Epithelial cell of esophagus (primary cell): ENCODE data around the gene LRIG2.
"Not testable (repeated sequence)": the region's sequence is repeated elsewhere in the genome, so short reads cannot be mapped to it uniquely, and the experiment has no call there.

ENCODE experiments used
- DNase-seq: peaks from one replicate; pipeline ENCODE4 v3.0.0; 2010; ENCODE audit warnings: low read depth
- H3K4me3 ChIP-seq: 2 replicates; pipeline ENCODE4 v1.5.1; 2011; ENCODE audit warnings: mild to moderate bottlenecking, low read length, control low read depth
- TF ChIP-seq, protein P1 (sequence below): IDR thresholded peaks from 2 replicates; pipeline ENCODE4 v1.5.1; 2011; ENCODE audit warnings: low read depth, mild to moderate bottlenecking, low read length, control low read depth, inconsistent platforms; ENCODE audit not compliant: insufficient read depth; ENCODE audit errors: missing control alignments

LRIG2 gene

DNA sequence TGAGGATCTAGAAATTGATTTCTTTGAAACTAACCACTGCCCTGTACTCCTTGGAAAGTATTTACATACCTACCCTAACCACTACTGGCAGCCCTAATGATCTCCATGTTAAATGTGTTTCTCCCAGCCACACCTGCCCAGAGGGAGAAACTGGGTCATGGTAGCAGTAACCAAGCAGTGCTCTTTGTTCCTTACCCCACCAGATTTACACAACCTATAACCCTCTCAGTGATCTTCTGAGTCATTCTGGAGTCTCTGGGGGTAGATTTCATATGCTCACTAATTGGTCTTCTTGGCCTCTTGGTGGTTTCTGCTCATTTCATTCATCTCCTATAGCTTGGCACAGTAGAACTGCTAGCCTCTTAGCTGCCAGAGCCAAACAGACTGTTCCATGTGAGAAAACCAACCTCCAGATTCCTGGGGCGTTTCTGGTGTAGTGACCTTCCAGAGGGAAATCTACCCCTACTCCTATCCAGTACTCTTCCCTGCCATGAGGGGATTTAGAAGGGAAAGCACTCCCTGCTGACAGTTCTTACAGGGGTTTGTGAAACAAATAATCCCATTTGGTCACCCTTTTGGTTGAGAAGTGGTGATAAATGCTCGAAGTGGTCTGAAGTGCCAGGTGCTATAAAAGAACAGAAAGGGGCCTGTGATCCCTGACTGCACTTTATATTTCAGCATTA, 36.2 kb upstream of the LRIG2 start:
- DNase-seq = peak; percentile 45
- H3K4me3 ChIP-seq = no peak overlapping the region
- TF ChIP-seq, protein P1, sequence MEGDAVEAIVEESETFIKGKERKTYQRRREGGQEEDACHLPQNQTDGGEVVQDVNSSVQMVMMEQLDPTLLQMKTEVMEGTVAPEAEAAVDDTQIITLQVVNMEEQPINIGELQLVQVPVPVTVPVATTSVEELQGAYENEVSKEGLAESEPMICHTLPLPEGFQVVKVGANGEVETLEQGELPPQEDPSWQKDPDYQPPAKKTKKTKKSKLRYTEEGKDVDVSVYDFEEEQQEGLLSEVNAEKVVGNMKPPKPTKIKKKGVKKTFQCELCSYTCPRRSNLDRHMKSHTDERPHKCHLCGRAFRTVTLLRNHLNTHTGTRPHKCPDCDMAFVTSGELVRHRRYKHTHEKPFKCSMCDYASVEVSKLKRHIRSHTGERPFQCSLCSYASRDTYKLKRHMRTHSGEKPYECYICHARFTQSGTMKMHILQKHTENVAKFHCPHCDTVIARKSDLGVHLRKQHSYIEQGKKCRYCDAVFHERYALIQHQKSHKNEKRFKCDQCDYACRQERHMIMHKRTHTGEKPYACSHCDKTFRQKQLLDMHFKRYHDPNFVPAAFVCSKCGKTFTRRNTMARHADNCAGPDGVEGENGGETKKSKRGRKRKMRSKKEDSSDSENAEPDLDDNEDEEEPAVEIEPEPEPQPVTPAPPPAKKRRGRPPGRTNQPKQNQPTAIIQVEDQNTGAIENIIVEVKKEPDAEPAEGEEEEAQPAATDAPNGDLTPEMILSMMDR = no peak

DNA sequence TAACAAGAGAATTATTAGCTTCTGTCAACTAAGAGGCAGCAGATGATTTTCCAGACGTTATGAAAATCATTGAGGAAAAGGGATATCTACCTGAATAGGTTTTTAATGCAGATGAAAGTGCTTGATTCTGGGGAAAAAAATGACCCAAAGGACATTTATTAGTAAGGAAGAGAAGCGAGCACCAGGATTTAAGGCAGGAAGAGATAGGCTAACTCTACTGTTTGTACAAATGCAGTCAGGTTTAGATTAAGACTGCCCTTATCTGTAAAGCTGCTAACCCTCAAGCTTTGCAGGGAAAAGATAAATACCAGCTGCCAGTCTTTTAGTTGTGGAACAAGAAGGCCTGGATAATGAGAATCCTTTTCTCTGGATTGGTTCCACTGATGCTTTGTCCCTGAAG, 33.0 kb upstream of the LRIG2 start:
- TF ChIP-seq, protein P1 = no peak
- no peak for DNase-seq
- no peak overlapping the region for H3K4me3 ChIP-seq

DNA sequence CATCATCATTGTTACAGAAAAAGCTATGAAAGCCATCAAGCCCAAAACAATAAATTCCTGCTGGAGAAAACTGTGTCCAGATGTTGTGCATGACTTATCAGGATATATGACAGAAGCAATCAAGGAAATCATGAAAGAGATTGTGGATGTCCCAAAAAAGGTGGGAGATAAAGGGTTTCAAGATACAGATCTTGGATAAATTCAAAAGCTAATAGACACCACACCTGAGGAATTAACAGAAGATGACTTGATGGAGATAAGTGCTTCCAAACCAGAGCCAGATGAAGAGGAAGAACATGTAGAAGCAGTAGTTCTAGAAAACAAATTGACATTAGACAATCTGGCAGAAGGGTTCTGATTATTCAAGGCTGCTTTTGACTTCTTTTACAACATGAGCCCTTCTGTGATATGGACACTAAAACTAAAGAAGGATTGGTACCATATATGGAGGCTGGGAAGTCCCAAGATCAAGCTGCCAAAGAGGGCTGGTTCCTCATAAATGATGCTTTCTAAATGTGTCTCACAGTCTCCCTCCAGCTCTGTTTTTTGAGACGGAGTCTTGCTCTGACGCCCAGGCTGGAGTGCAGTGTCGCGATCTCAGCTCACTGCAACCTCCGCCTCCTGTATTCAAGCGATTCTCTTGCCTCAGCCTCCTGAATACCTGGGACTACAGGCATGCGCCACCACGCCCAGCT, 32.1 kb upstream of the LRIG2 start:
- H3K4me3 ChIP-seq = no peak overlapping the region
- TF ChIP-seq, protein P1 = no peak
- no peak for DNase-seq

DNA sequence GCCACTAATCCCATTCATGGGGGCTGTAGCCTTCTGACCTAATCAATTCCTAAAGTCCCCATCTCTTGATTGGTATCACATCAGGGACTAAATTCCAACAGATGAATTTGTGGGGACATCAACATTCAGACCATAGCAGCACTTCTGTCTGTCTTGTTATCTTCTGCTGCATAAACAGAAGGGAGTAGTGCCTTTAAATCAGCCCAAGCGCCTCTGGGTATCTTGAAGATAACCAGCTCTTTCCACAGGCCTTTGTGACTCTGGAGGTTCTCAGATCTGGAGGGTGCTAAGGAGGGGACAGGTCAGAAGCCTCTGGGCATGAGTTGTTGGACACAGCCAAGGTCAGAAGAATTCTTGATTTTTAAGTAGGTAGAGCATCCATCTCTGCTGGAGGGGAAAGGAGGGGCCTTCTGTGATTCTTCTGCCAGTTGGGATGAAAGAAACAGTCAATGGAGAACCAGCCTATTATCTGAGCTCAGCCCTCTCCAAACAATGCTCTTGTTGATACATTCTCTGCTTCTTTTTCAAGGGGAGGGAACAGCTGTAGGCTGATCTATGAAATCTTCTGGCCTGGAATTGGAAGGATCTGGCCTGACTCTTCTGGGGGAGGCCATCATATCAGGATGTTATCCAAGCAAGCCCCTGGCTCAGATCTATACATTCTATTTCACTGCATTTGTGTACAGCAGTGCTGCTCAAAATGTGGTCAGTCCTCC, 31.3 kb upstream of the LRIG2 start:
- no peak for DNase-seq
- H3K4me3 ChIP-seq = no peak overlapping the region
- TF ChIP-seq, protein P1 = no peak

DNA sequence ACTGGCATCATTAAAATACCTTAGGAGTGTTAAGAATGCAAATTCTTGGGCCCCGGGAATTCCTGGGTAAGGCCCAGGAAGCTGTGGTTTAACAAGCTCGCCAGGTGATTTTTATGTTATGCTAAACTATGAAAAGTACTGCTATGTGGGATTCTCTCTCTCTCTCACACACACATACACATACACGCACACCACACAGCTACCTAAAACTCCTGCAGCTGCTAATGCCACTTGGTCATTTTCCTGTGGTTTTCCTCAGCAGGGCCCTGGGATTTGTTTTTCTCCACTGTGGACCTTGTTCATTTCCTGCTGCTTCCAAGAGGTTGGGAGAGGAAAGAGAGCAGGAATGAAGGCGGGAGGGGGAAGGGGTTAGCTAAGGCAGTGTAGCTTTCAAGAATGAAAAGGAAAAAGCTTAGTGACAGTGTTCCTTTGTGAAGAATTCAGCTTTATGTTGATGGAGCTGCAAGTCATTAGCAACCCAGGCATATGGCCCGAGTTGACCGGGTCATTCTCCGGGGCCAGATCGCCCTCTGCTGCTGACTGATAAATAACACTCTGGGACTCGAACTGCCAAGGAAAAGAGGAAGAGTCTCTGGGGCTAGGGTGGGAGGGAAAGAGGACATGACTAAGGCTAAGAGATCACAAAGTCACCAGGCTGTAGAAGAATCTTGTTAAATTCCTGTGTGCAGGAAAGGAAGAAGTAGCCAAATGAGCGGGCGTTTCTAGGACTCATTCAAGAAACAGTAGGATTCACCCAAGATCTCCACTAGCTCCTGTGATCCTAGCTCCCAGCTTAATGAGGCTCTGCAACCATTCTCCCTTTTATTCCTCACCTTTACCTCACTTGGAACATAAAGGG, 30.5 kb upstream of the LRIG2 start:
- TF ChIP-seq, protein P1 = peak; percentile 54
- no peak overlapping the region for H3K4me3 ChIP-seq
- DNase-seq = peak; percentile 79

DNA sequence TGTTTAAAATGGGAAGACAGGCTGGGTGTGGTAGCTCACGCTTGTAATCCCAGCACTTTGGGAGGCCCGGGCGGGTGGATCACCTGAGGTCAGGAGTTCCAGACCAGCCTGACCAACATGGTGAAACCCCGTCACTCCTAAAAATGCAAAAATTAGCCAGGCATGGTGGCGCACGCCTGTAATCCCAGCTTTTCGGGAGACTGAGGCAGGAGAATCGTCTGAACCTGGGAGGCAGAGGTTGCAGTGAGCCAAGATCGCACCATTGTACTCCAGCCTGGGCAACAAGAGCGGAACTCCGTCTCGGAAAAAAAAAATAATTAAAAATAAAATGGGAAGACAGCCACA, 29.9 kb upstream of the LRIG2 start:
- H3K4me3 ChIP-seq, DNase-seq: not testable (repeated sequence)

DNA sequence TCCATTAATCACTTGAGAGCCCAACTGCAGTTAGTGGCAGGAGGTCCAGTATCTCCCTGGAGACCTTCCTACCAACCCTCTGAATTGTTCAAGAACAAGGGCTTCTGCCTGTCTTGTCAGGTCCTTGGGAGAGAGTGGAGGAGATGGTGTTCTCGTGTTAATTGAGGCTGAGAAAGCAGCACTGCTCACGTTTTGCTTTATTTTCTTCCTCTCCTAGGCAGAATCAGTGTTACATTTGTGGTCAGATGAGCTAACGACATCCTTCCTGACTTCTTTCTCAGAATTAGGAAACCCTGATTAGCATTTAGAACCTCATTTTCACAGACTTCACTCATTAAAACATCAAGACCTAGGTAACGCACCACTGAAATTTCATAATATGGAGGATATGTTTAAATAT, 26.4 kb upstream of the LRIG2 start:
- H3K4me3 ChIP-seq = no peak overlapping the region
- no peak for DNase-seq
- TF ChIP-seq, protein P1 = no peak
